ENCODE data around the gene NIT1. TPM values are rescaled to one million over a fixed set of nuclear protein-coding genes. Genes with fewer than 3 reads are reported as not detected.

NIT1 gene
- total and polyA plus RNA-seq, 2 donors from 2014 or later: 42.3 to 91.5 TPM

DNA sequence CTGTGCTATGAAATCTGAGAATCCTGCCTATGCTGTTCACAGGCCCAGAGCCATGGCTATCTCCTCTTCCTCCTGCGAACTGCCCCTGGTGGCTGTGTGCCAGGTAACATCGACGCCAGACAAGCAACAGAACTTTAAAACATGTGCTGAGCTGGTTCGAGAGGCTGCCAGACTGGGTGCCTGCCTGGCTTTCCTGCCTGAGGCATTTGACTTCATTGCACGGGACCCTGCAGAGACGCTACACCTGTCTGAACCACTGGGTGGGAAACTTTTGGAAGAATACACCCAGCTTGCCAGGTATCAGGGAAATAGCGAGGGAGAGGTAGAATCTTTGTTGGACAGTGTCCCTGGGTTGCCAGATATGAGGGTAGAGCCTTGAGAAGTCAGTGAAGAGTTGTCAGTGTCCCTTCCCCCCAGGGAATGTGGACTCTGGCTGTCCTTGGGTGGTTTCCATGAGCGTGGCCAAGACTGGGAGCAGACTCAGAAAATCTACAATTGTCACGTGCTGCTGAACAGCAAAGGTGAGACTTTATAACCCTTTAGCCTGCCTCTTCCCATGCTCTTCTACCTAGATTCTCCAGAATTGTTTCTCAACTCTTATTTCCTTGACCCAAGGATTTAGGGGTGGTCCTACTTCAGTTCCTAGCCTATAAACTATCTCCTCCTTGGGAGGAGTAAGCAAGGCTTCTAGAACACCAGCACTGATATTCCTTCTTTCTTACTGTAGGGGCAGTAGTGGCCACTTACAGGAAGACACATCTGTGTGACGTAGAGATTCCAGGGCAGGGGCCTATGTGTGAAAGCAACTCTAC is 1.4 kb downstream of the NIT1 start:
- Histone ChIP-seq H3K9ac (ENCODE audit: low read length in 3 of 3) (peak overlapping the region; percentile 63 to 99 (median 98)), H3K9me3 (ENCODE audit: control insufficient read depth in 2 of 3, insufficient read depth in 1 of 3, low read length in 3 of 3) (no peaks in the 10 kb centered on the region), H3K36me3 (ENCODE audit: control insufficient read depth in 2 of 3, insufficient read depth in 3 of 3, low read length in 3 of 3) (peaks cover 3 to 38% (median 25%) of the 10 kb centered on the region in 3 donors), H3K4me3 (ENCODE audit: low read length in 3 of 3) (peak overlapping the region; percentile 90 to 100 (median 99)), H3K27ac (ENCODE audit: low read depth in 2 of 2, low read length in 2 of 2) (peak overlapping the region; percentile 95 to 98), H3K27me3 (ENCODE audit: control insufficient read depth, insufficient read depth, low read length) (no peaks in the 10 kb centered on the region), H3K4me1 (ENCODE audit: control insufficient read depth in 2 of 3, insufficient read depth in 2 of 3, low read depth in 1 of 3, low read length in 3 of 3) (peaks cover 4 to 36% (median 28%) of the 10 kb centered on the region in 3 donors)
- peak in 4 of 5 donors; percentile 31 to 80 (median 60) for DNase-seq
- no peak for FAIRE-seq
- TF ChIP-seq CTCF (IDR thresholded peaks at IDR 0.05; ENCODE audit: borderline replicate concordance, extremely low read depth, insufficient read depth): peak; percentile 32
- intact Hi-C loops (cut with DNase I): no loop called here

- TF ChIP-seq CTCF (IDR thresholded peaks at IDR 0.05; ENCODE audit: borderline replicate concordance, extremely low read depth, insufficient read depth): no peak
- Histone ChIP-seq H3K36me3 (ENCODE audit: control insufficient read depth in 2 of 3, insufficient read depth in 3 of 3, low read length in 3 of 3) (peaks cover 3 to 48% (median 31%) of the 10 kb centered on the region in 3 donors), H3K4me1 (ENCODE audit: control insufficient read depth in 2 of 3, insufficient read depth in 2 of 3, low read depth in 1 of 3, low read length in 3 of 3) (peaks cover 4 to 32% (median 28%) of the 10 kb centered on the region in 3 donors), H3K4me3 (ENCODE audit: low read length in 3 of 3) (no peak overlapping the region), H3K27me3 (ENCODE audit: control insufficient read depth, insufficient read depth, low read length) (no peaks in the 10 kb centered on the region), H3K9me3 (ENCODE audit: control insufficient read depth in 2 of 3, insufficient read depth in 1 of 3, low read length in 3 of 3) (no peaks in the 10 kb centered on the region), H3K27ac (ENCODE audit: low read depth in 2 of 2, low read length in 2 of 2) (no peak overlapping the region), H3K9ac (ENCODE audit: low read length in 3 of 3) (no peak overlapping the region)
- FAIRE-seq (no peak), DNase-seq (no peak)
- intact Hi-C loops (cut with DNase I): no loop called here
Measured at GRCh38 chr1:161121042-161121650, 3.2 kb downstream of the NIT1 start.

- FAIRE-seq (no peak), DNase-seq (no peak)
- Histone ChIP-seq H3K9ac (ENCODE audit: low read length in 3 of 3) (no peak overlapping the region), H3K4me1 (ENCODE audit: control insufficient read depth in 2 of 3, insufficient read depth in 2 of 3, low read depth in 1 of 3, low read length in 3 of 3) (peaks cover 4 to 26% (median 23%) of the 10 kb centered on the region in 3 donors), H3K36me3 (ENCODE audit: control insufficient read depth in 2 of 3, insufficient read depth in 3 of 3, low read length in 3 of 3) (peaks cover 5 to 50% (median 31%) of the 10 kb centered on the region in 3 donors), H3K27me3 (ENCODE audit: control insufficient read depth, insufficient read depth, low read length) (no peaks in the 10 kb centered on the region), H3K4me3 (ENCODE audit: low read length in 3 of 3) (no peak overlapping the region), H3K27ac (ENCODE audit: low read depth in 2 of 2, low read length in 2 of 2) (no peak overlapping the region), H3K9me3 (ENCODE audit: control insufficient read depth in 2 of 3, insufficient read depth in 1 of 3, low read length in 3 of 3) (no peaks in the 10 kb centered on the region)
- TF ChIP-seq CTCF (IDR thresholded peaks at IDR 0.05; ENCODE audit: borderline replicate concordance, extremely low read depth, insufficient read depth): no peak
- intact Hi-C loops (cut with DNase I): no loop called here
Measured at GRCh38 chr1:161121834-161122233, 3.9 kb downstream of the NIT1 start.
